A673 (cell line): ENCODE measurements around the gene ZNF75A. TPM values are rescaled to one million over a fixed set of nuclear protein-coding genes. Genes with fewer than 3 reads are reported as not detected.
A peak's percentile ranks its signal among the peaks of the same experiment; 100 is the strongest.

Source experiments
- Bru-seq: library from RNA; stranded (reverse); fragments of 400-500 nt; gene quantifications from one replicate; lab custom pipeline; 2021; lab: Mats Ljungman, UMichigan
- BruChase-seq, 2 experiments: library from RNA; stranded (reverse); fragments of 400-500 nt; gene quantifications; one replicate each; lab custom pipeline; 2021; lab: Mats Ljungman, UMichigan
- BruUV-seq: library from RNA; stranded (reverse); fragments of 400-500 nt; replicated peaks from 2 replicates; lab custom pipeline; 2021; lab: Mats Ljungman, UMichigan
- CTCF ChIA-PET: fragments of 300-600 bp; sonication (Branson Sonifier 250); formaldehyde crosslinking; loops from one replicate; lab custom pipeline; 2022; ENCODE audit warnings: antibody characterized with exemption; lab: Charles Lee
- POLR2A ChIA-PET: fragments of 300-600 bp; sonication (Branson Sonifier 250); formaldehyde crosslinking; loops from one replicate; lab custom pipeline; 2022; ENCODE audit warnings: antibody characterized with exemption; ENCODE audit not compliant: low non-redundant PET; lab: Charles Lee
- DNase-seq: peaks from one replicate; pipeline ENCODE4 v3.0.0-alpha.2; 2015; ENCODE audit warnings: low spot score
- H3K27ac ChIP-seq: fragments of 200-600 bp; sonication (generic); 2 replicates; pipeline ENCODE4 v1.5.1; 2016; ENCODE audit warnings: mixed run types, low read depth, mild to moderate bottlenecking, mixed read lengths, antibody characterized with exemption, low read length; ENCODE audit not compliant: poor library complexity, severe bottlenecking
- H3K27me3 ChIP-seq: fragments of 200-600 bp; sonication (generic); replicated peaks from 2 replicates; pipeline ENCODE4 v1.6.1; 2017; ENCODE audit warnings: mixed run types, low read depth, mild to moderate bottlenecking, mixed read lengths, antibody characterized with exemption, low read length; ENCODE audit not compliant: insufficient read depth, poor library complexity
- H3K36me3 ChIP-seq: fragments of 200-600 bp; sonication (generic); 2 replicates; pipeline ENCODE4 v1.6.1; 2016; ENCODE audit warnings: mixed run types, mild to moderate bottlenecking, mixed read lengths, antibody characterized with exemption, low read length; ENCODE audit not compliant: insufficient read depth, poor library complexity, severe bottlenecking
- H3K4me1 ChIP-seq: fragments of 200-600 bp; sonication (generic); 2 replicates; pipeline ENCODE4 v1.6.1; 2017; ENCODE audit warnings: mixed run types, mild to moderate bottlenecking, mixed read lengths, antibody characterized with exemption, low read length; ENCODE audit not compliant: insufficient read depth, poor library complexity, severe bottlenecking
- H3K4me3 ChIP-seq: fragments of 200-600 bp; sonication (generic); 2 replicates; pipeline ENCODE4 v1.5.1; 2016; ENCODE audit warnings: low read depth, mixed run types, mild to moderate bottlenecking, mixed read lengths, low read length; ENCODE audit not compliant: poor library complexity, severe bottlenecking
- H3K9me3 ChIP-seq: fragments of 200-600 bp; sonication (generic); 2 replicates; pipeline ENCODE4 v1.6.1; 2016; ENCODE audit warnings: mixed run types, low read depth, mild to moderate bottlenecking, mixed read lengths, antibody characterized with exemption, low read length; ENCODE audit not compliant: poor library complexity, severe bottlenecking
- CTCF ChIP-seq: fragments of 300-800, 200-600 bp; sonication (generic); conservative IDR thresholded peaks from 2 replicates; pipeline ENCODE4 v1.5.1; 2017; ENCODE audit warnings: low read depth, mild to moderate bottlenecking, antibody characterized with exemption, low read length, moderate library complexity, mixed read lengths
- EZH2 ChIP-seq: fragments of 200-600 bp; sonication (generic); IDR thresholded peaks from 2 replicates; pipeline ENCODE4 v1.6.1; 2017; ENCODE audit warnings: borderline replicate concordance, low read depth, mild to moderate bottlenecking, mixed read lengths, antibody characterized with exemption, low read length; ENCODE audit not compliant: poor library complexity, severe bottlenecking
- intact Hi-C: fragments of 100-400 bp; cut with micrococcal nuclease; formaldehyde crosslinking; loops from one replicate; pipeline ENCODE4 v1.10.0; 2022; ENCODE audit not compliant: unreplicated experiment
- long read RNA-seq: library from polyadenylated mRNA; stranded (forward); transcript quantifications from one replicate; pipeline ENCODE4 v2.0.0, GENCODE V29; 2022
- total RNA-seq: library from RNA; stranded (reverse); gene quantifications from 2 replicates; pipeline ENCODE4 v1.2.3, GENCODE V29; 2021

The ZNF75A gene
- 40.9 and 44.5 TPM in 2 replicates for total RNA-seq
- percentile 88 among the genes with signal in this experiment for Bru-seq, nascent RNA
- BruChase-seq, experiment 1, labeled RNA remaining after a 2-hour chase, result percentile 89 among the genes with signal in this experiment
- BruChase-seq, experiment 2, labeled RNA remaining after a 6-hour chase, result percentile 84 among the genes with signal in this experiment
- long read RNA-seq, partial matches to known transcripts, result 2 of 30 reads
- long read RNA-seq, other reads (novel, unspliced or antisense), result 21 of 30 reads

- H3K36me3 ChIP-seq, result peaks cover 48% of the 10 kb centered on the region
- no peaks in the 10 kb centered on the region for H3K27me3 ChIP-seq
- ChIA-PET CTCF (interaction anchor here (0.7 kb wide), 1 partner anchor 335 kb away, joined by 3 read pairs; no protein-coding TSS in a partner anchor), POLR2A (no interaction called here)
- intact Hi-C loops, result no loop called here
- peak within 1 kb of the TSS; percentile 61 for H3K4me3 ChIP-seq
- DNase-seq, result peak; percentile 94
- TF ChIP-seq EZH2 (no peak), CTCF (no peak; the same call in 1 of the 2 replicates)
- peaks cover 6% of the 10 kb centered on the region for H3K4me1 ChIP-seq
- peaks cover 78% of the 10 kb centered on the region for H3K9me3 ChIP-seq
- no TSS peak for BruUV-seq
- peak within 1 kb of the TSS; percentile 90 for H3K27ac ChIP-seq
Observed at GRCh38 chr16:3305109-3306068, at the start of gene ZNF75A, which contains the start of gene TIGD7. TSS of gene ZNF75A (plus strand) at chr16:3305497. CDS start at chr16:3308429, 2,932 bp downstream. TSS of gene TIGD7 (minus strand) at chr16:3305430. CDS start at chr16:3300614, 4,816 bp downstream.

- CTCF ChIA-PET, result no interaction called here
Observed at GRCh38 chr16:3256146-3256865, 49.0 kb upstream of the ZNF75A start, which contains the start of gene MEFV. TSS of gene MEFV (minus strand) at chr16:3256633. CDS start at chr16:3256587, 46 bp downstream.

More at GRCh38 chr16:3256146-3256865, 49.0 kb upstream of the ZNF75A start, which contains the start of gene MEFV:
- H3K9me3 ChIP-seq, result no peaks in the 10 kb centered on the region
- H3K4me1 ChIP-seq, result no peaks in the 10 kb centered on the region
- no TSS peak for BruUV-seq
- no peaks in the 10 kb centered on the region for H3K36me3 ChIP-seq
- no peak within 1 kb of the TSS for H3K4me3 ChIP-seq
- POLR2A ChIA-PET, result no interaction called here
- intact Hi-C loops, result no loop called here
- TF ChIP-seq EZH2 (no peak), CTCF (no peak)
- no peak within 1 kb of the TSS for H3K27ac ChIP-seq
- no peaks in the 10 kb centered on the region for H3K27me3 ChIP-seq
- no peak for DNase-seq
